Lower lobe of right lung (tissue), 2 donors: Measurements from ENCODE around the gene ATF3. TPM values are rescaled to one million over a fixed set of nuclear protein-coding genes. Genes with fewer than 3 reads are reported as not detected.

Experiments used
- ATAC-seq, 2 donors: fragments of 200-7000 bp; cut with Tn5 transposase; one replicate each; pipeline ENCODE4 v1.9.1; 2020 to 2022; ENCODE audit warnings: mild to moderate bottlenecking in 2 of 2, moderate library complexity in 2 of 2
- DNase-seq: peaks from one replicate; pipeline ENCODE4 v3.0.0-alpha.2; 2020
- H3K27ac ChIP-seq: fragments of 200-600 bp; one replicate; pipeline ENCODE4 v1.8.0; 2022
- H3K27me3 ChIP-seq: fragments of 200-600 bp; one replicate; pipeline ENCODE4 v1.8.0; 2022; ENCODE audit warnings: low read depth
- H3K36me3 ChIP-seq: fragments of 200-600 bp; one replicate; pipeline ENCODE4 v1.8.0; 2022; ENCODE audit warnings: mild to moderate bottlenecking
- H3K4me1 ChIP-seq: fragments of 200-600 bp; one replicate; pipeline ENCODE4 v1.8.0; 2022
- H3K4me3 ChIP-seq: fragments of 200-600 bp; one replicate; pipeline ENCODE4 v1.8.0; 2022; ENCODE audit warnings: mild to moderate bottlenecking
- H3K9me3 ChIP-seq: fragments of 200-600 bp; one replicate; pipeline ENCODE4 v1.8.0; 2022
- intact Hi-C: fragments of 100-400 bp; cut with DNase I; formaldehyde crosslinking; loops from one replicate; pipeline ENCODE4 v1.11.0; 2022
- total RNA-seq: library from RNA; stranded (reverse); fragmentation: NEBNext Ultra II Directional; extraction: Animal tissue kit (Norgen Biotek cat#: 25700); gene quantifications from one replicate; pipeline ENCODE4 v1.2.1, GENCODE V29; 2021
- TF ChIP-seq, protein P1 (sequence below): fragments of 200-600 bp; IDR thresholded peaks from one replicate; pipeline ENCODE4 v1.8.0; 2022; ENCODE audit warnings: antibody characterized with exemption, mild to moderate bottlenecking
- donor health status: DM: no; HTN: yes; CAD: no; lungs with severe emphysema.

ATF3 gene
- total RNA-seq, 1 donor from 2014 or later: 25.8 TPM

DNA sequence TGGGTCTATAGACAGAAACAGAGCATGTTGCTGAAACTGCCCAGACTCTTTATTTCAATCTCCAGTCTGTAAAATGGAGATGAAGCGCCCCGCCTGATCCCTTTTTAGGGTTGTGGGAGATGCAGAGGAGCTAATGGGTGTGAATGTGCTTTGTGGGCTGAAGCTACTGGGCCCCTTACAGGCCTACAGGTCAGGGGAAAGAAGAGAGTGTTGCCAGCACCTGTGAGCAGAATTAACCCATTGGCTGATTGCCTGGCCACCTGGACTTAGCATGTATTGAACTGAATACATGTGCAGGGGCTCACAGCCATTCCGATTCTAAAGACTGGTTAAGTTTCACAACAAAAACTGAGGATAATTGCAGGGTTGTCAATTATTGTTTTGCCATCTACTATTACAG is 13.9 kb upstream of the ATF3 start:
- no peak for ATAC-seq

DNA sequence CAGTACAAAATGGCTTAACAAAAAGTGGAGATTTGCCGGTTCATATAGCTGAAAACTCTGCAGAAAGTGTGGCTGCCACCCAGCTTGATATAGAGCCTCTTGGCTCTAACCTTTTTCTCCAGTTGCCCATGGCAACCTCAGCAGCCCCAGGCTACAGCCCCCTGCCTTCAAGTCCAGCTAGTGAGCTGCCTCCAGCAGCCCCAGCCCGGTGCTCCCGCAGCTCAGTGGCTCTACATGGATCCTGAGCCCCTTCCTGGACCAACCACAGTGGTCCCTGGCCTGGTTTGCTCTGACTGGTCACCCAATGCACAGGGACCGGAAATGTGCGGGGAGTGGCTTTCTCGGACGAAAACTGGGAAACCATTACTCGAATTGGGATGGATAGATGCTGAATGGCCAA is 13.3 kb upstream of the ATF3 start:
- intact Hi-C loops: no loop called here
- H3K27ac ChIP-seq: peak overlapping the region; percentile 42
- no peak for ATAC-seq
- peaks cover 9% of the 10 kb centered on the region for H3K4me1 ChIP-seq
- TF ChIP-seq, protein P1, sequence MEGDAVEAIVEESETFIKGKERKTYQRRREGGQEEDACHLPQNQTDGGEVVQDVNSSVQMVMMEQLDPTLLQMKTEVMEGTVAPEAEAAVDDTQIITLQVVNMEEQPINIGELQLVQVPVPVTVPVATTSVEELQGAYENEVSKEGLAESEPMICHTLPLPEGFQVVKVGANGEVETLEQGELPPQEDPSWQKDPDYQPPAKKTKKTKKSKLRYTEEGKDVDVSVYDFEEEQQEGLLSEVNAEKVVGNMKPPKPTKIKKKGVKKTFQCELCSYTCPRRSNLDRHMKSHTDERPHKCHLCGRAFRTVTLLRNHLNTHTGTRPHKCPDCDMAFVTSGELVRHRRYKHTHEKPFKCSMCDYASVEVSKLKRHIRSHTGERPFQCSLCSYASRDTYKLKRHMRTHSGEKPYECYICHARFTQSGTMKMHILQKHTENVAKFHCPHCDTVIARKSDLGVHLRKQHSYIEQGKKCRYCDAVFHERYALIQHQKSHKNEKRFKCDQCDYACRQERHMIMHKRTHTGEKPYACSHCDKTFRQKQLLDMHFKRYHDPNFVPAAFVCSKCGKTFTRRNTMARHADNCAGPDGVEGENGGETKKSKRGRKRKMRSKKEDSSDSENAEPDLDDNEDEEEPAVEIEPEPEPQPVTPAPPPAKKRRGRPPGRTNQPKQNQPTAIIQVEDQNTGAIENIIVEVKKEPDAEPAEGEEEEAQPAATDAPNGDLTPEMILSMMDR: no peak
- no peaks in the 10 kb centered on the region for H3K9me3 ChIP-seq
- no peak overlapping the region for H3K4me3 ChIP-seq
- no peaks in the 10 kb centered on the region for H3K27me3 ChIP-seq
- no peaks in the 10 kb centered on the region for H3K36me3 ChIP-seq
- no peak for DNase-seq

More for the DNA sequence above, 13.9 kb upstream of the ATF3 start:
- Histone ChIP-seq H3K4me3 (no peak overlapping the region), H3K4me1 (peaks cover 9% of the 10 kb centered on the region), H3K9me3 (no peaks in the 10 kb centered on the region), H3K27me3 (no peaks in the 10 kb centered on the region), H3K36me3 (no peaks in the 10 kb centered on the region), H3K27ac (no peak overlapping the region)
- TF ChIP-seq, protein P1: no peak
- no peak for DNase-seq
- intact Hi-C loops: no loop called here

DNA sequence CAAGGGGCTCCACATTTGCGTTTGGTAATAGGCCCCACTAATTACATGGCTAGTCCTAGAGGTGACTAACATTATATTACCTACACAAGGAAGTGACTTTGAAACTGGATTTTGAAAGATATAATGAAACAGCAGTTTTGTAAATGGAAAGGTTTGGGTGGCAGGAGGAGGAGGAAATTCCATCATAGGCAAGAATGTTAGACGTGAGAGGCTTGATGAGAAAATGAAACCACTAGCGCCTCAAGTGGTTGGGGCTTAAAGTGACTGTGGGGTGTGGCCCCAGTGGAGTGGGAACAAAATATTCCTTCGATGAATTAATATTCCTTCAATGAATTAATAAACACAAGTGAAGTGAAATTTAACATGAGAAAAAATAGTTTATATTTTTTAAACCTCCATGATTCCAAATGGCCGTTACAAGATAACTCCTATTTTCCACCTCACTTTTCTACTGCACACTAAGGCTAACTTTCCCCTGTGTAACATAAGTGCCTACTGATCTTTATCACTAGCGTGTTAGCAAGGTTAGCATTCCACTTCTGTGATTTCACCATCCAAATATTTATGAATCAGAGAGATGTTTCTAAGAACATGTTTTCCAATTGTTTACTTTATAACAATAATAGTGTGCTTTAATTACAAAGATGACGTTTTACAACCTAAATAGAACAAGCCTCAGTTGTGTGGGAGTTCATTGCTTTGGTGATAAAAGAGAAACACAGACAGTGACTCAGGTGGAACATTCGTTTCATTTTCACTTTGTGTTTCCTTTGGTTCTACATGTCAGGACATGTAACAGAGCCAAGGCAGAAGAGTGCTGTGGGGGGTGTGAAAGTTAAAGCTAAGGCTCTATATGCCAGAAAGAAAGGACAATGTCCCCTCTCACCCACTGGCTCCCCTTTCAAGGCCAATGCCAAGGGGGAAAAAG is 12.5 kb upstream of the ATF3 start:
- ATAC-seq (peak; percentile 88 to 93), DNase-seq (no peak)
- Histone ChIP-seq H3K9me3 (no peaks in the 10 kb centered on the region), H3K4me1 (peaks cover 9% of the 10 kb centered on the region), H3K4me3 (peak overlapping the region; percentile 7), H3K36me3 (no peaks in the 10 kb centered on the region), H3K27me3 (no peaks in the 10 kb centered on the region), H3K27ac (peak overlapping the region; percentile 76)
- TF ChIP-seq, protein P1: peak; percentile 48
- intact Hi-C loops: no loop called here

DNA sequence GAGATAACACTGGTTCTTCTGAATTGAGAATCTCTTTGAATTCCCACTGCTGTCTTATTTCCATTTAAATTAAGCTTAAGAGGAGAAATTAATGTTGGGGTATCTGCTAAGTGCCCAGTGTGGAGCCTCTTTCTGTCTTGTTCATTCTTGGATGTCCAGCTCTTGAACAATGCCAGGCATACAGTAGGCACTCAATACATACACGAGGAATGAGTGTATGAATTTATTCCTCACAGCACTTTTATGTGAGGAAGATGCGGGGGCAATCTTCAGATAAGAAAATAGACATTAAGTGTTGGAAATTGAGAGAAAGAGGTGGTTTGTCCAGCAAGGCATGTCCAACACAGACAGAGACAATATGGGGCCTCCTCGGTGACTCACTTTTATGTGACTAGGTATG is 11.8 kb upstream of the ATF3 start:
- Histone ChIP-seq H3K27me3 (no peaks in the 10 kb centered on the region), H3K36me3 (no peaks in the 10 kb centered on the region), H3K27ac (peak overlapping the region; percentile 76), H3K4me3 (no peak overlapping the region), H3K9me3 (no peaks in the 10 kb centered on the region), H3K4me1 (peaks cover 9% of the 10 kb centered on the region)
- ATAC-seq: no peak
- TF ChIP-seq, protein P1: no peak
- no peak for DNase-seq
- intact Hi-C loops: no loop called here

DNA sequence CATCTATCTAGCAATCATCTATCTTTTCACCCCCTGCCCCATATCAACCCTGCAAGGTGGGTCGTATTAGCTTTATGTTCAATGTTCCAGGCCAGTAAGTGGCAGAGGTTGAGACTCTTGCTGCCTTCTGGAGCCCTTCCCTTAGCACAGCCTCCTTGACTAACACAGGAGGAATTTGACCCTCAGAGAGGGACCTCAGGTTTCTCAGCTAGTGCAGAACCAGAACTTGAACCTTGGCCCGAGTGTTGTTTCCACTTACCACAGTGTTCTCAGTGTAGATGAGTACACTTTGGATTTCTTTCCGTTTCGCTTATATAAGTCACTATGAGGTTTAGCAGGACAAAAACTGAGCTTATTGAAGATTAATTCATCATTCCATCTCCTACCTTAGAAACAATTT is 11.1 kb upstream of the ATF3 start:
- no peak for DNase-seq
- no peak overlapping the region for H3K4me3 ChIP-seq
- no peaks in the 10 kb centered on the region for H3K27me3 ChIP-seq
- H3K4me1 ChIP-seq: peaks cover 9% of the 10 kb centered on the region
- intact Hi-C loops: no loop called here
- no peak overlapping the region for H3K27ac ChIP-seq
- H3K36me3 ChIP-seq: no peaks in the 10 kb centered on the region
- TF ChIP-seq, protein P1: no peak
- H3K9me3 ChIP-seq: no peaks in the 10 kb centered on the region
- peak; percentile 33 to 42 for ATAC-seq
